Mesothelial cell of epicardium (in vitro differentiated cells): ENCODE measurements around the gene VWA3A. TPM values are rescaled to one million over a fixed set of nuclear protein-coding genes. Genes with fewer than 3 reads are reported as not detected.

ENCODE experiments used
- DNase-seq, 2 experiments: peaks; one replicate each; pipeline ENCODE4 v3.0.0; 2021; ENCODE audit warnings: low spot score in 2 of 2; ENCODE audit not compliant: unreplicated experiment in 2 of 2
- H3K27ac Mint-ChIP-seq: 2 replicates; pipeline ENCODE4 v1.8.0; 2021; ENCODE audit warnings: mixed read lengths
- H3K27me3 Mint-ChIP-seq: 2 replicates; pipeline ENCODE4 v1.8.0; 2021; ENCODE audit warnings: low read depth, mixed read lengths
- H3K36me3 Mint-ChIP-seq: 2 replicates; pipeline ENCODE4 v1.8.0; 2021; ENCODE audit warnings: mixed read lengths
- H3K4me1 Mint-ChIP-seq: 2 replicates; pipeline ENCODE4 v1.8.0; 2021; ENCODE audit warnings: mixed read lengths
- H3K4me3 Mint-ChIP-seq: 2 replicates; pipeline ENCODE4 v1.8.0; 2021; ENCODE audit warnings: mild to moderate bottlenecking, moderate library complexity, mixed read lengths
- H3K9me3 Mint-ChIP-seq: 2 replicates; pipeline ENCODE4 v1.8.0; 2021; ENCODE audit warnings: mixed read lengths
- CTCF ChIP-seq: fragments of 200-600 bp; sonication (generic); IDR thresholded peaks from one replicate; pipeline ENCODE4 v1.5.0; 2021; ENCODE audit warnings: antibody characterized with exemption; ENCODE audit not compliant: unreplicated experiment
- total RNA-seq: library from RNA; stranded (reverse); gene quantifications from 3 replicates; pipeline ENCODE4 v1.2.1, GENCODE V29; 2021

Gene VWA3A
- total RNA-seq, 1 donor from 2014 or later = 0.18 TPM

GRCh38 chr16:22071331-22071910 is 20.9 kb upstream of the VWA3A start:
- Mint-ChIP-seq H3K27ac (no peak overlapping the region), H3K36me3 (peaks cover 11% of the 10 kb centered on the region), H3K9me3 (peaks cover 8% of the 10 kb centered on the region), H3K4me1 (no peaks in the 10 kb centered on the region), H3K27me3 (no peaks in the 10 kb centered on the region), H3K4me3 (no peak overlapping the region)
- no peak for DNase-seq
- no peak for TF ChIP-seq CTCF

GRCh38 chr16:22073350-22073749 is 19.0 kb upstream of the VWA3A start:
- Mint-ChIP-seq H3K4me3 (no peak overlapping the region), H3K27ac (no peak overlapping the region), H3K36me3 (peaks cover 2% of the 10 kb centered on the region), H3K9me3 (no peaks in the 10 kb centered on the region), H3K27me3 (no peaks in the 10 kb centered on the region), H3K4me1 (no peaks in the 10 kb centered on the region)
- no peak for DNase-seq
- no peak for TF ChIP-seq CTCF

GRCh38 chr16:22075043-22075757 is 17.1 kb upstream of the VWA3A start:
- Mint-ChIP-seq H3K36me3 (no peaks in the 10 kb centered on the region), H3K4me1 (no peaks in the 10 kb centered on the region), H3K4me3 (no peak overlapping the region), H3K9me3 (no peaks in the 10 kb centered on the region), H3K27me3 (no peaks in the 10 kb centered on the region), H3K27ac (no peak overlapping the region)
- no peak for DNase-seq
- TF ChIP-seq CTCF = no peak

- Mint-ChIP-seq H3K4me3 (no peak overlapping the region), H3K36me3 (no peaks in the 10 kb centered on the region), H3K27me3 (no peaks in the 10 kb centered on the region), H3K27ac (no peak overlapping the region), H3K9me3 (no peaks in the 10 kb centered on the region), H3K4me1 (no peaks in the 10 kb centered on the region)
- DNase-seq = no peak
- TF ChIP-seq CTCF = no peak
Measured at GRCh38 chr16:22075776-22076175, 16.6 kb upstream of the VWA3A start.

GRCh38 chr16:22077700-22078313 is 14.5 kb upstream of the VWA3A start:
- no peak overlapping the region for H3K27ac Mint-ChIP-seq
- H3K9me3 Mint-ChIP-seq = no peaks in the 10 kb centered on the region
- TF ChIP-seq CTCF = peak; percentile 79

More at GRCh38 chr16:22077700-22078313, 14.5 kb upstream of the VWA3A start:
- H3K4me1 Mint-ChIP-seq = no peaks in the 10 kb centered on the region
- no peaks in the 10 kb centered on the region for H3K36me3 Mint-ChIP-seq
- H3K27me3 Mint-ChIP-seq = no peaks in the 10 kb centered on the region
- no peak overlapping the region for H3K4me3 Mint-ChIP-seq
- peak; percentile 39 to 80 for DNase-seq
